OCI-LY1 (cell line): ENCODE results near the gene METTL4.

ENCODE experiments used
- EZH2 ChIP-seq: fragments of 200-600 bp; sonication (generic), shearing (Covaris generic); IDR thresholded peaks from 2 replicates; pipeline ENCODE4 v1.8.0; 2017; ENCODE audit warnings: borderline replicate concordance, mixed run types, mild to moderate bottlenecking, antibody characterized with exemption, low read length, moderate library complexity, mixed read lengths
- TF ChIP-seq, protein P1 (sequence below): fragments of 200-600 bp; sonication (generic), shearing (Covaris generic); IDR thresholded peaks from 2 replicates; pipeline ENCODE4 v1.5.1; 2017; ENCODE audit warnings: mild to moderate bottlenecking, antibody characterized with exemption, low read length, moderate library complexity, mixed read lengths

DNA sequence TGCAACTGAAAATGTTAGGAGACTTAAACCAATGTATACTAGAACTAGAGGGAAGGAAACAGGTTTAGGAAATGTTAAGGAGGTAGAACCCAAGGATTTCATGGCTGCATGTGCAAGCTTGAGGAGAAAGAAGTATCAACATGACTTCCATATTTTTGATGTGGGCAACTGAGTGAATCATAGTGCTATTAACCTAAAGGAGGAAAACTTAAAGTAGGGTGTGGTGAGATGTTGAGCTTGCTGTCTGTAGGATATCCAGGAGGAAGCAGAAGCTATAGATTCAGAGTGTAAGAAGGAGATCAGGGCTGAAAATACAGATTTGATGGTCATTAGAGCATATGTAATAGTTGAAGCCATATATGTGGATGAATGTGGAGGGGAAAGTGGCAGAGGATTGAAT is 31.5 kb upstream of the METTL4 start:
- TF ChIP-seq, protein P1, sequence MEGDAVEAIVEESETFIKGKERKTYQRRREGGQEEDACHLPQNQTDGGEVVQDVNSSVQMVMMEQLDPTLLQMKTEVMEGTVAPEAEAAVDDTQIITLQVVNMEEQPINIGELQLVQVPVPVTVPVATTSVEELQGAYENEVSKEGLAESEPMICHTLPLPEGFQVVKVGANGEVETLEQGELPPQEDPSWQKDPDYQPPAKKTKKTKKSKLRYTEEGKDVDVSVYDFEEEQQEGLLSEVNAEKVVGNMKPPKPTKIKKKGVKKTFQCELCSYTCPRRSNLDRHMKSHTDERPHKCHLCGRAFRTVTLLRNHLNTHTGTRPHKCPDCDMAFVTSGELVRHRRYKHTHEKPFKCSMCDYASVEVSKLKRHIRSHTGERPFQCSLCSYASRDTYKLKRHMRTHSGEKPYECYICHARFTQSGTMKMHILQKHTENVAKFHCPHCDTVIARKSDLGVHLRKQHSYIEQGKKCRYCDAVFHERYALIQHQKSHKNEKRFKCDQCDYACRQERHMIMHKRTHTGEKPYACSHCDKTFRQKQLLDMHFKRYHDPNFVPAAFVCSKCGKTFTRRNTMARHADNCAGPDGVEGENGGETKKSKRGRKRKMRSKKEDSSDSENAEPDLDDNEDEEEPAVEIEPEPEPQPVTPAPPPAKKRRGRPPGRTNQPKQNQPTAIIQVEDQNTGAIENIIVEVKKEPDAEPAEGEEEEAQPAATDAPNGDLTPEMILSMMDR: no peak
- TF ChIP-seq EZH2: no peak
